ENCODE results near the gene FGD4. TPM values are rescaled to one million over a fixed set of nuclear protein-coding genes. Genes with fewer than 3 reads are reported as not detected.

Gene FGD4
- total RNA-seq, 1 experiment from 2014 or later: 39.7 TPM

GRCh38 chr12:32536000-32536345, 136.6 kb downstream of the FGD4 start:
- POLR2A ChIA-PET: no interaction called here
- Mint-ChIP-seq H3K4me1 (peaks cover 60% of the 10 kb centered on the region), H3K36me3 (no peaks in the 10 kb centered on the region), H3K27ac (no peak overlapping the region), H3K27me3 (ENCODE audit: low read depth) (no peaks in the 10 kb centered on the region), H3K4me3 (no peak overlapping the region), H3K9me3 (no peaks in the 10 kb centered on the region)
- CTCF ChIA-PET: no interaction called here
- TF ChIP-seq ERG (CRISPR knock-in tag; IDR thresholded peaks at IDR 0.05): no peak
- TF ChIP-seq ATF3 (CRISPR knock-in tag; conservative IDR thresholded peaks at IDR 0.05): no peak
- no peak for TF ChIP-seq GTF2I (CRISPR knock-in tag; conservative IDR thresholded peaks at IDR 0.05)
- TF ChIP-seq ZNF232 (CRISPR knock-in tag; IDR thresholded peaks at IDR 0.05): no peak
- no peak for TF ChIP-seq USF2 (CRISPR knock-in tag; IDR thresholded peaks at IDR 0.05)
- no peak for TF ChIP-seq GABPB1 (CRISPR knock-in tag; IDR thresholded peaks at IDR 0.05)
- TF ChIP-seq NFYB (CRISPR knock-in tag; conservative IDR thresholded peaks at IDR 0.05; ENCODE audit: low read depth): no peak
- no peak for TF ChIP-seq ZBTB21 (CRISPR knock-in tag; IDR thresholded peaks at IDR 0.05; ENCODE audit: borderline replicate concordance)
- no peak for TF ChIP-seq MYBL2 (CRISPR knock-in tag; IDR thresholded peaks at IDR 0.05)
- no peak for TF ChIP-seq ESRRA (CRISPR knock-in tag; IDR thresholded peaks at IDR 0.05; ENCODE audit: borderline replicate concordance)
- ATAC-seq (no peak), DNase-seq (ENCODE audit: low spot score) (no peak)

- ChIA-PET POLR2A (no interaction called here), CTCF (no interaction called here)
- H3K4me1 Mint-ChIP-seq: peaks cover 54% of the 10 kb centered on the region
- peaks cover 6% of the 10 kb centered on the region for H3K9me3 Mint-ChIP-seq
- peak overlapping the region; percentile 69 for H3K27ac Mint-ChIP-seq
- no peak for TF ChIP-seq KAT7 (CRISPR knock-in tag; IDR thresholded peaks at IDR 0.05; ENCODE audit: borderline replicate concordance)
- no peak for TF ChIP-seq ATF6 (CRISPR knock-in tag; IDR thresholded peaks at IDR 0.05)
- no peak for TF ChIP-seq NR1H2 (CRISPR knock-in tag; IDR thresholded peaks at IDR 0.05)
- TF ChIP-seq GTF2I (CRISPR knock-in tag; conservative IDR thresholded peaks at IDR 0.05): no peak
- TF ChIP-seq FOXJ3 (CRISPR knock-in tag; IDR thresholded peaks at IDR 0.05; ENCODE audit: borderline replicate concordance): no peak
- TF ChIP-seq MLX (CRISPR knock-in tag; IDR thresholded peaks at IDR 0.05): no peak
- TF ChIP-seq JAZF1 (CRISPR knock-in tag; IDR thresholded peaks at IDR 0.05): no peak
- no peak for TF ChIP-seq ZNF232 (CRISPR knock-in tag; IDR thresholded peaks at IDR 0.05)
- no peak for TF ChIP-seq E2F1 (CRISPR knock-in tag; IDR thresholded peaks at IDR 0.05)
- TF ChIP-seq JUN (CRISPR knock-in tag; IDR thresholded peaks at IDR 0.05): no peak
- no peaks in the 10 kb centered on the region for H3K27me3 Mint-ChIP-seq (ENCODE audit: low read depth)
- ATAC-seq (no peak), DNase-seq (ENCODE audit: low spot score) (no peak)
- H3K36me3 Mint-ChIP-seq: peaks cover 7% of the 10 kb centered on the region
- H3K4me3 Mint-ChIP-seq: no peak overlapping the region
Observed at GRCh38 chr12:32541754-32542374, 142.5 kb downstream of the FGD4 start.

Data from WTC11 (cell line).